HG03095 (cell line): ENCODE measurements around the gene NFIX.

ENCODE experiments used
- ATAC-seq: cut with Tn5 transposase; IDR thresholded peaks from one replicate; pipeline ENCODE4 v1.9.1; 2021; ENCODE audit warnings: moderate library complexity; ENCODE audit not compliant: unreplicated experiment

NFIX gene

DNA sequence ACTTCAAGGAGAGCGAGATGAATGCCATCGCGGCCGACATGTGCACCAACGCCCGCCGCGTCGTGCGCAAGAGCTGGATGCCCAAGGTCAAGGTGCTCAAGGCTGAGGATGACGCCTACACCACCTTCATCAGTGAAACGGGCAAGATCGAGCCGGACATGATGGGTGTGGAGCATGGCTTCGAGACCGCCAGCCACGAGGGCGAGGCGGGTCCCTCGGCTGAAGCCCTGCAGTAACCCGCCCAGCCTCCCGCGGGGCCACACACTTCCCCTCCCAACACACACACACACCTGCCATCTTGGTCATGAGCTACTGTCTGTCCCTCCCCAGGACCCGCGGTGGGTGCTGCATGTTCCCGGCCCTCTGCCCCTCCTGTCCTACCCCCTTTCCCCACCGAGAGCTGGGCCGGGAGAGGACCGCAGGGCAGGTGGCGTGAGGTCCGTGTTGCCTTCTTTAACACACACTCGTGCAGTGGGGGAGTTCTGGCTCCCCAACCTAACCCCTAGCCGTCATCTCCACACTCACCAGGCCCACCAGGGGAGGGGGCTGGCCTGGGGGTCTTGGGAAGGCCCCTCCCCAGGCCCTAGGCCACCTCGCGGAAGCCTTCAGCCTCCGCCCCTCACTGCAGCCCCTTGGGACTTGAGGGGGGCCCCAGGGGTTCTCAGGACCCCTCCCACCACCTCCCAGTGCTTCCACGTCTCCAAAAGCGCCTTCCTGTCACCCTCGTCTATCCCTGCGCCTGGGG lies 143.1 kb downstream of the NFIX start:
- ATAC-seq: no peak

DNA sequence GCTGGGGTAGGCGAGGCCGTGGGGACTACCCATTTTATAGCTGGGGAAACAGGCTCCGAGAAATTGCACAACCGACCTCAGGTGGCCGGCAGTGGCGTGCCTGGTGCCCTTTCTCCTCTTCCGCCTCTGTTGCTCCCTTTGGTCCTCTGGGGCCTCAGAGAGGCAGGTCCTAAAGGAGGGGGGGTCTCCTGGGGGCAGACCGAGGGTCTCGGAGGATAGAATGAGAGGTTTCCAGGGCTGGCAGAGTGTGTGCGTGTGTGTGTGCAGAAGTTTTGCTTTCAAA lies 143.6 kb downstream of the NFIX start:
- ATAC-seq: no peak

- ATAC-seq: no peak
These were observed 144.5 kb downstream of the NFIX start for GRCh38 chr19:13139633-13140311.

DNA sequence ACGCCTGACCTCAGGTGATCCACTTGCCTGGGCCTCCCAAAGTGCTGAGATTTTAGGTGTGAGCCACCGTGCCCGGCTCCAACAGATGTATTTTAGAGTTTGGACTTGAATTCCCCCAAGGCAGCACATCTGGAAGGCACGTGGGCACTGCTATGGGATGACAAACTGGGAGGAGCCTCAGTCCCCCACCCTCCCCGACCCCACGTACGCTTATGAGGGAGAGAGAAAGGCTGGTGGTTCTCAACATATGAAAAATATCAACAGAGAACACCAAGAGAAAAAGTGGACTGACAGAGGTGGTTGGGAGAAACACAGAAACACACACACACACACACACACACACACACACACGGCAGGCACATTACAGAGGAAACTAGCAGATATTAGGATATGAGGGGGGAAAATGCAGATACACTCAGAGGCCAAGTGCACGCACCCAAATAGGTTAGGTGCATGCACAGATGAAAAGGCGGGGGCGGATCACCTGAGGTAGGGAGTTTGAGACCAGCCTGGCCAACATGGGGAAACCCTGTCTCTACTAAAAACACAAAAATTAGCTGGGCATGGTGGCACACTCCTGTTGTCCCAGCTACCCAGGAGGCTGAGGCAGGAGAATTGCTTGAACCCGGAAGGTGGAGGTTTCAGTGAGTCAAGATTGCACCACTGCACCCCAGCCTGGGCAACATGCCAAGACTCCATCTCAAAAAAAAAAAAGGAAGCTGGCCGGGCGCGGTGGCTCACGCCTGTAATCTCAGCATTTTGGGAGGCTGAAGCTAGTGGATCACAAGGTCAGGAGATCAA lies 151.7 kb downstream of the NFIX start:
- no peak for ATAC-seq
